Spleen (tissue), 11 donors: Measurements from ENCODE around the gene METTL24. TPM values are rescaled to one million over a fixed set of nuclear protein-coding genes. Genes with fewer than 3 reads are reported as not detected.
A peak's percentile ranks its signal among the peaks of the same experiment; 100 is the strongest.

Experiments
- DNase-seq: peaks from one replicate; pipeline ENCODE4 v3.0.0-alpha.2; 2020
- H3K27ac ChIP-seq, 8 donors: fragments of 200-600 bp; sonication (generic) in 7 of 8; 1 replicate in 4 of 8; 2 replicates in 4 of 8; pipeline versions ENCODE4 v1.5.0 to v1.8.0; 2016 to 2021; ENCODE audit warnings: inconsistent platforms in 4 of 8, mild to moderate bottlenecking in 4 of 8, moderate library complexity in 1 of 8
- H3K27me3 ChIP-seq, 7 donors: fragments of 200-600 bp; sonication (generic) in 6 of 7; replicated peaks in 1 of 7; 1 replicate in 4 of 7; 2 replicates in 3 of 7; pipeline versions ENCODE4 v1.5.0 to v1.8.0; 2016 to 2021; ENCODE audit warnings: inconsistent platforms in 3 of 7, mild to moderate bottlenecking in 1 of 7
- H3K36me3 ChIP-seq, 6 donors: fragments of 200-600 bp; sonication (generic) in 5 of 6; 1 replicate in 4 of 6; 2 replicates in 2 of 6; pipeline versions ENCODE4 v1.5.0 to v1.8.0; 2016 to 2021; ENCODE audit warnings: inconsistent platforms in 2 of 6
- H3K4me1 ChIP-seq, 6 donors: fragments of 200-600 bp; sonication (generic) in 5 of 6; 1 replicate in 3 of 6; 2 replicates in 3 of 6; pipeline versions ENCODE4 v1.5.0 to v1.8.0; 2016 to 2021; ENCODE audit warnings: inconsistent platforms in 3 of 6
- H3K4me3 ChIP-seq, 8 donors: fragments of 200-600 bp; sonication (generic) in 7 of 8; 1 replicate in 4 of 8; 2 replicates in 4 of 8; pipeline versions ENCODE4 v1.5.0 to v1.8.0; 2016 to 2021; ENCODE audit warnings: inconsistent platforms in 4 of 8, mild to moderate bottlenecking in 4 of 8, moderate library complexity in 2 of 8
- H3K9me3 ChIP-seq, 8 donors: fragments of 200-600 bp; sonication (generic) in 7 of 8; 1 replicate in 4 of 8; 2 replicates in 4 of 8; pipeline versions ENCODE4 v1.5.0 to v1.8.0; 2016 to 2021; ENCODE audit warnings: inconsistent platforms in 4 of 8
- CTCF ChIP-seq, 11 experiments: fragments of 200-600 bp in 7 of 11; fragments of 450-650 bp in 4 of 11; sonication (generic) in 4 of 11; IDR thresholded peaks in 8 of 11; conservative IDR thresholded peaks in 3 of 11; 1 replicate in 7 of 11; 2 replicates in 4 of 11; pipeline versions ENCODE4 v1.4.0 to v1.8.0; 2016 to 2021; ENCODE audit warnings: antibody characterized with exemption in 11 of 11, inconsistent platforms in 4 of 11, mild to moderate bottlenecking in 1 of 11
- POLR2A ChIP-seq, 3 donors: fragments of 450-650 bp; IDR thresholded peaks; one replicate each; pipeline ENCODE4 v1.5.1; 2017; ENCODE audit warnings: antibody characterized with exemption in 3 of 3, mild to moderate bottlenecking in 1 of 3
- POLR2AphosphoS5 ChIP-seq, 3 donors: sonication (generic); formaldehyde crosslinking; IDR thresholded peaks; one replicate each; pipeline ENCODE4 v1.5.1; 2017; ENCODE audit warnings: antibody characterized with exemption in 3 of 3
- WGBS, 5 donors: extraction: QIAGEN DNeasy Blood & Tissue Kit in 3 of 5; methylation state at CpG; one replicate each; pipeline versions ENCODE4 v1.1.5 to v1.1.7; 2013 to 2018; 5-methylcytosine and 5-hydroxymethylcytosine counted together
- intact Hi-C: fragments of 100-400 bp; cut with DNase I; formaldehyde crosslinking; loops from one replicate; pipeline ENCODE4 v1.15.0; 2023; ENCODE audit warnings: low total_unique reads
- polyA plus RNA-seq, 3 donors: library from polyadenylated mRNA; stranded (reverse); fragments of 200-250 nt; gene quantifications; one replicate each; pipeline ENCODE4 v1.2.1, GENCODE V29; 2013
- total RNA-seq, 7 donors: library from RNA; depleted of rRNA in 3 of 7; stranded (reverse); fragments of >200 nt in 3 of 7; fragmentation: NEBNext Ultra II Directional in 4 of 7; extraction: Animal tissue kit (Norgen Biotek cat#: 25700) in 4 of 7; gene quantifications; one replicate each; pipeline versions ENCODE4 v1.1.0 to v1.2.1, GENCODE V29; 2016 to 2021
- donor health status: healthy with polysubstance abuse.
- donor health status: DM: no; HTN: no; CAD: no; lungs with moderate emphysema.
- donor health status: DM: no; HTN: no; CAD: no.
- donor health status: Bipolar disorder and iron deficiency.
- donor health status: healthy.
- donor health status: DM: no; HTN: no; CAD: no.
- donor health status: DM: yes; HTN: yes; CAD: no.

Gene METTL24
- total and polyA plus RNA-seq, 10 donors, result 0.67 to 1.2 (median 0.98) TPM; not detected in 5

GRCh38 chr6:110296241-110297025 lies 61.7 kb downstream of the METTL24 start:
- TF ChIP-seq CTCF (IDR thresholded peaks at IDR 0.05 in 8 of 11, conservative IDR thresholded peaks at IDR 0.05 in 3 of 11) (no peak), POLR2AphosphoS5 (IDR thresholded peaks at IDR 0.05) (no peak), POLR2A (IDR thresholded peaks at IDR 0.05) (no peak)
- DNase-seq, result no peak
- WGBS, 5 donors, result 42 to 68% (median 53%) methylated on average over 11 of the region's 11 CpGs
- intact Hi-C loops, result no loop called here
- Histone ChIP-seq H3K4me1 (peaks cover 0 to 13% (median 0%) of the 10 kb centered on the region in 6 donors), H3K9me3 (no peaks in the 10 kb centered on the region), H3K36me3 (no peaks in the 10 kb centered on the region), H3K4me3 (peak overlapping the region in 1 of 8 donors; percentile 22), H3K27me3 (peaks cover 0 to 8% (median 0%) of the 10 kb centered on the region in 7 donors), H3K27ac (peak overlapping the region in 2 of 8 donors; percentile 10 to 48)

GRCh38 chr6:110295451-110296165 lies 62.5 kb downstream of the METTL24 start:
- intact Hi-C loops, result no loop called here
- 56 to 74% (median 62%) methylated on average over 5 of the region's 5 CpGs for WGBS, 5 donors
- no peak for TF ChIP-seq POLR2AphosphoS5 (IDR thresholded peaks at IDR 0.05)
- no peak for TF ChIP-seq CTCF (IDR thresholded peaks at IDR 0.05 in 8 of 11, conservative IDR thresholded peaks at IDR 0.05 in 3 of 11)
- TF ChIP-seq POLR2A (IDR thresholded peaks at IDR 0.05), result no peak
- Histone ChIP-seq H3K4me3 (no peak overlapping the region), H3K27ac (peak overlapping the region in 2 of 8 donors; percentile 10 to 48), H3K27me3 (peaks cover 0 to 7% (median 0%) of the 10 kb centered on the region in 7 donors), H3K4me1 (peaks cover 0 to 13% (median 0%) of the 10 kb centered on the region in 6 donors), H3K36me3 (no peaks in the 10 kb centered on the region), H3K9me3 (peaks cover 0 to 5% (median 0%) of the 10 kb centered on the region in 8 donors)
- no peak for DNase-seq

GRCh38 chr6:110287462-110288341 lies 70.4 kb downstream of the METTL24 start:
- no peak overlapping the region for H3K4me3 ChIP-seq
- TF ChIP-seq POLR2AphosphoS5 (IDR thresholded peaks at IDR 0.05) (no peak), CTCF (IDR thresholded peaks at IDR 0.05 in 8 of 11, conservative IDR thresholded peaks at IDR 0.05 in 3 of 11) (no peak)
- H3K9me3 ChIP-seq, result peaks cover 0 to 22% (median 0%) of the 10 kb centered on the region in 8 donors
- no peak overlapping the region for H3K27ac ChIP-seq
- 83 to 89% (median 84%) methylated on average over 8 of the region's 8 CpGs for WGBS, 5 donors
- no peak for DNase-seq
- no peaks in the 10 kb centered on the region for H3K4me1 ChIP-seq
- no peaks in the 10 kb centered on the region for H3K27me3 ChIP-seq
- H3K36me3 ChIP-seq, result no peaks in the 10 kb centered on the region
- intact Hi-C loops, result no loop called here
